ENCODE measurements around the gene AADAT.

Gene AADAT

GRCh38 chr4:170027181-170027829 lies 62.5 kb downstream of the AADAT start:
- peak; percentile 48 for DNase-seq

GRCh38 chr4:170026253-170027021 lies 63.3 kb downstream of the AADAT start, which contains the start of gene MFAP3L:
Gene MFAP3L, minus strand, starts transcription at chr4:170026395. Its CDS starts 20,518 bp downstream, at chr4:170005877.
- no peak for DNase-seq

- DNase-seq, result no peak
These were observed 64.1 kb downstream of the AADAT start for GRCh38 chr4:170025523-170026252.

GRCh38 chr4:170022211-170022610 lies 67.5 kb downstream of the AADAT start:
- DNase-seq, result no peak

- no peak for DNase-seq
These were observed 72.5 kb downstream of the AADAT start for GRCh38 chr4:170017252-170017651.

GRCh38 chr4:170015285-170015684 lies 74.5 kb downstream of the AADAT start:
- DNase-seq, result no peak

GRCh38 chr4:170014359-170015011 lies 75.3 kb downstream of the AADAT start:
- no peak for DNase-seq

GRCh38 chr4:170012629-170012958 lies 77.2 kb downstream of the AADAT start:
- no peak for DNase-seq

- DNase-seq, result no peak
These were observed 77.7 kb downstream of the AADAT start for GRCh38 chr4:170011921-170012628.

All from DMS79 treated with DMSO at 0.1 percent for 48 hours (cell line).